NK-92 (cell line): ENCODE results near the gene EYA3.
"Not testable (repeated sequence)": the region's sequence is repeated elsewhere in the genome, so short reads cannot be mapped to it uniquely, and the experiment has no call there.

ENCODE experiments used
- DNase-seq: peaks from one replicate; lab custom pipeline; 2025; ENCODE audit not compliant: unreplicated experiment; lab: John Stamatoyannopoulos, UW

EYA3 gene

DNA sequence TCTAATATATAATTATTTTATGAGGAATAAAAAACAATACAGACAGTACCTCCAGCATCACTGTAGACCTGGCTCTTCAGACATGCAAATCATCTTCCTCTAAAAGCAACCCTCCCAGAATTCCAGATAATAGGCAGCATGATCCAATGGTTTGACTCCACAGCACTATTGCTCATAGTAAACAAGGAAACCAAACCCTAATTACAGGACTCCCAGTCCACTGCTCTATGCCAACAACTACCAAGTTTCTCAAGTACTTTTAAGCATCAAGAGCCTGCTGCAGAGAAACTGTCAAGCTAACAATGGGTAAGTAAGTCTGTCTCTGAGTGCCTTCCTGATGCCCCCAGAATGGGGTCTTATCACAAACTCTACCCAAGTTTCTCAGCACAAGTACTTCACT is 57.2 kb downstream of the EYA3 start:
- DNase-seq, result no peak

DNA sequence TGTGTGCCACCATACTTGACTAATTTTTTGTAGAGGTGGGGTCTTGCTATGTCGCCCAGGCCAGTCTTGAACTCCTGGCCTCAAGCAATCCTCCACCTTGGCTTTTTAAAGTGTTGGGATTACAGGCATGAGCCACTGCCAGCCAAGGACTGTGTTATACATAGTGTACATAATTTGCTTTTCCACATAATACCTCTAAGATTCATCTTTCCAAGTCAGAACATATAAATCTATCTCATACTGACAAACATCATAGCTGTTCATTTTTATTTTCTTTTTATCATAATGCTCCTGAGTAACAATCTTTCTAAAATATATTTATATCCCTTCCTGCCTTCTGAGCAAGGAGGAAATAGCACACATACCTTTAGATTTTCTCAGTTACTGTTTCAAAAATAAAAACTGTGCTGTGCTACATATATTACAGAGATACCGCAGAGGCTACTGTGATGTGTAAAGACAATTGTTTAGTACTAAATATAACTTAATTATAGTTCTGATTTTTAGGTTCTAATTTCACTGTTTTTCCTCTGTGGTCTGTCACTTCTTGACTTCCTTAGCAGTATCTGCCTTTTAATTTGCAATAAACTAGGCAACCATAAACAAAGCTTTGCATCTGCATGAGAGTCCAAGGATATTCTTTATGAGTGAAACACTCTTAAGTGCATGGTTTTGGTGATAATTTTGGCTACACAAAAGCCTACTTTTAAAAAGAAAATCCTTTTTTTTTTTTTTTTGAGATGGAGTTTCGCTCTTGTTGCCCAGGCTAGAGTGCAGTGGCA is 59.3 kb downstream of the EYA3 start:
- no peak for DNase-seq

DNA sequence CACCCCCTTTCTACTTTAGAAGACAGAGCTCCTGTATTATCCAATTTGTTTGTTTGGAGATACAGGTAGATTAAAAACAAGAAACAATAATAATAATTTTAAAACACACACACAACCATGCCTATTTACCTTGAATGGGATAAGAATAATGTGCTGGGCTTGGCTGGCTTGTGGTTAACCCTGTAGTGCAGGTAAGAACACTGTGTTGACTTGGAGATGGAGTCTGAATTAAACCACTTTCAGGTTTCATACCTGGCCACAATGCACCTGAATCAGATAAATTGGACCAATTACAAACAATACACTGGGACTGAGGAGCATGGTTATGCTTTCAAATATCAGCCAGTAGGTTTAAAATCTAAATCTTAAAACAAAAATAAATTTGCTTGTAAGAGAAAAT is 60.8 kb downstream of the EYA3 start:
- no peak for DNase-seq

DNA sequence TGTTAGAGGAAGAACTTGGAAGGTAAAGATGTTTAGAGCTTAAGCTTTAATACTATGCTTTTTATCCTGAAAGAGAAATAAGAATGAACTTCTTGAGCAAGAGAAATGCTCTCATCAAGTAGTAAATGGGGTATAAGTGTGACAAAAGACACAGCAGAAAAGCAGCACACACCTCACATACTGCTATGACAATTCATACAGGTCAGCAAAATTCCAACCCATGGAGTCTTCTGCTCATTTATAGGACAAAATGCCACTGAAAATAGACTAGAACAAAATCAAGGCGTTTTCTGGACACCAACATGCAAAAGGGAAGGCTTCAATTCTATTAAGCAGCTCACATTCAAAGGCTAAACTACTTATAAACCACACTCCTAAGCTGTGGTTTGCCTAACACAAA is 61.2 kb downstream of the EYA3 start:
- no peak for DNase-seq

DNA sequence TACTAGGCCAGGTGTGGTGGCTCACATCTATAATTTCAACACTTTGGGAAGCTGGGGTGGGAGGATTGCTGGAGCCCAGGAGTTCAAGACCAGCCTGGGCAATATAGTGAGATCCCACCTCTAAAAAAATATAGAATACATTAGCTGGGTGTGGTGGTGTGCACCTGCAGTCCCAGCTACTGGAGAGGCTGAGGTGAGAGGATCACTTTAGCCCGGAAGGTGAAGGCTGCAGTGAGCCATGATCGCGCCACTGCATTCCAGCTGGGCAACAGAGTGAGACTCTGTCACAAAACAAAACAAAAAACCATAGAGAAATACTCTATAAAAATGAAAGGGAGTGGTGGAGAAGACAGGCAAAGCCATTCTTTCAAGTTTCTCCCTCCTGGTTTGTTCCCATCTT is 62.1 kb downstream of the EYA3 start:
- no peak for DNase-seq

DNA sequence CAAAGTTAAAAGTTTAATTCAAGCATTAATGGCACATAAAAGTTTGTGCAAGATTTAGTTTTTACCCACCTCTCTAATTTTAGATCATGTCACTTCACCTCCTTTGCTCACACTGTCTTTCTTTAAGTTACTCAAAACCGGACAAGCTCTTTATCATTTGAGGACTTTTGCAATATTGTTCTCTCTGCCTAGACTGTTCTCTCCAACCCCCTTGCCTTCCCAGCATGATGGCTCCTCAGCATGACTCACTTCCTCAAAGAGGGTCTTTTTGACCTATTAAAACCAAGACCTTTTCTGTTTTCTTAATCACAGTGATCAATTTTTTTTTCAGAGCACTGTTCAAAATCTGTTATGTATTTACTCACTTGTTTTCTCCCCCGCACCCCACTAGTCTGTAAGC is 67.3 kb downstream of the EYA3 start:
- no peak for DNase-seq

DNA sequence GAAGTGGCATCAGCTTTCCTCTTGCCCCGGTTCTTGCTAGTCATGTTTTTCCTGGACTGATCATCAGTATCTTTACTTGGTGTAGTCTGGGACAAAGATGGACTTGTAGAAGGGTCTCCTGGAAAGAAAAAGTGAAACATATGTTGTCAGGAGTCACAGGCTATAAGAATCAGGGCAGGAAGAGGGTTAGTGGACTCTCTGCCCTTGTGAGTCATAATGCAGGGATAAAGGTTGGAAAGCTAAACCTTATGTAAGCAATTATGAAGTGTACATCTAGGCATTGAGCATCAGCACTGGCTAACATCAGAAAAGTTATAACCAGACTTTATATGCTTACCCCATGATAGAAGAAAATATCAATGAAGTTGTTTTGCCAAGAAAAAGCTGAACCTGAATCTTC is 77.4 kb downstream of the EYA3 start:
- DNase-seq, result no peak

DNA sequence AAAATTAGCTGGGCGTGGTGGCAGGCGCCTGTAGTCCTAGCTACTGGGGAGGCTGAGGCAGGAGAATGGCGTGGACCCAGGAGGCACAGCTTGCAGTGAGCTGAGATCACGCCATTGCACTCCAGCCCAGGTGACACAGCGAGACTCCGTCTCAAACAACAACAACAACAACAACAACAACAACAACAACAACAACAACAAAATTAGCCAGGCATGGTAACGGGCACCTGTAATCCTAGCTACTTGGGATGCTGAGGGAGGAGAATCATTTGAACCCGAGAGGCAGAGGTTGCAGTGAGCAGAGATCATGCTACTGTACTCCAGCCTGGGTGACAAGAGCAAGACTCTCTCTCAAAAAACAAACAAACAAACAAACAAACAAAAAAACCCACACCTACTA is 85.3 kb downstream of the EYA3 start:
- DNase-seq, result not testable (repeated sequence)

DNA sequence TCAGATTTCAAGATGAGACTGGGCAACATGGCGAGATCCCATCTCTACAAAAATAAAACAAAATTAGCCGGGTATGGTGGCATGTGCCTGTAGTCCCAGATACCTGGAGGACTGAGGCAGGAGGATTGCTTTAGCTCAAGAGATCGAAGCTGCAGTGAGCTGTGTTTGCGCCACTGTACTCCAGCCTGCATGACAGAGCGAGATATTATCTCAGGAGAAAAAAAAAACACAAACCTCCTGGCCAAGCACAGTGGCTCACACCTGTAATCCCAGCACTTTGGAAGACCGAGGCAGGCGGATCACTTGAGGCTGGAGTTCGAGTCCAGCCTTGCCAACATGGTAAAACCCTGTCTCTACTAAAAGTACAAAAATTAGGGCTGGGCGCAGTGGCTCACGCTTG is 85.8 kb downstream of the EYA3 start:
- no peak for DNase-seq

DNA sequence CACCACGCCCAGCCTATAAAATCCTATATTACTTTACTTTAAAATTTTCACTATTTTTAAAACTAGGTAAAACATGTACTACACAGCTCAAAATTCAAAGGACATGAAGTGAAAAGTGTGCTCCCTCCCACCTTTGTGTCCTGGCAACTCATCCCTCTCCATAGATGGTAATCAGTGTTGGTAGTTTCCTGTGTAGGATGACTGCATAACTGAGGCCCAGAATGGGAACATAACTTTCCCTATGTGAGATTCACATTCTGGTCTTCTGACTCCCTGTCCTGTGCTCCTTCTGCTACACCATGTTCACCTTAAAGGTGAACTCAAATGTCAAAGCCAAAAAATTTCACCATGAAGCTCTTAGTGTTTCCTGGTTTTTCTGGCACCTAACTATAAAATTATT is 89.4 kb downstream of the EYA3 start:
- no peak for DNase-seq

DNA sequence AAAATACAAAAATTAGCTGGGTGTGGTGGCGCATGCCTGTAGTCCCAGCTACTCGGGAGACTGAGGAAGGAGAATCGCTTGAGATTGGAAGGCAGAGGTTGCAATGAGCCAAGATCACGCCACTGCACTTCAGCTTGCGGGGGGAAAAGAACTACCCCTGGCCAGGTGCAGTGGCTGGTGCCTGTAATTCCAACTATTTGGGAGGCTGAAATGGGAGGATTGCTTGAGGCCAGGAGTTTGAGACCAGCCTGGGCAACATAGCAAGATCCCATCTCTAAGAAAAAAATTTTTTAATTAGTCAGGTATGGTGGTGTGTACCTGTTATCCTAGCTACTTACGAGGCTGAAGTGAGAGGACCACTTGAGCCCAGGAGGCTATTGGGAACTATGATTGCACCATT is 93.9 kb downstream of the EYA3 start:
- not testable (repeated sequence) for DNase-seq

DNA sequence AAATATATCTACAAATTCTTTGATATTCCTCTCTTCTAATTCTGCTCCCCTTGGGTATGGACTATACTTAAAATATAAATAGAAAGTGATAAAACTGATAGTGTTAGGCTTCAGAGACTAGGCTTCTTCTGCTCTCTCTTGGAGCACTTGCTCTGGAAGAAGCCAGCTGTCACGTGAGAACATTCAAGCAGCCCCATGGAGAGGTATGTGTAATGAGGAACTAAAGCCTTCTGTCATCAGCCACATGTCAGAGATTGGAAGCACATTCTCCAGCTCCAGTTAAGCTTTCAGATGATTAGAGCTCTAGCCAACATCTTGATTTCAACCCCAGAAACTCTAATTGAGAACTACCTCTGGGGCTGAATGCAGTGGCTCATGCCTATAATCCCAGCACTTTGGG is 94.3 kb downstream of the EYA3 start:
- DNase-seq, result no peak

DNA sequence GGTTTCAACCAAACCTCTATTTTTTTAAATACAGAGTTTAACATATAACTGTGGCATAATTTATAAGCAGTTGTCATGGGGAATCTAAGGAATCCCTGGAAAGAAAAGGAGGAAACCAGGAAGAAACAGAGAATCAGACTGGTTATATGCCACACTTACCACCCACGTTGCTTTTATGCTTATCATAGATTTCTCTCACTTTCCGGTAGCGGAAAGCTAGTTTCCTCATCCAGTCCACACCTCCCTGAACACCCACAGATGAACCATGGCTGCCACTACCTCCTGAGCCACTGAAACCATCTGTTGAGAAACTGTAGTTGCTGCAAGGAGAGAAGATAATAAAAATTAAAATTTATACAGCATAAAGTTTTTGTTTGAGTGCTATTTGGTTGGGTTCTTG is 95.2 kb downstream of the EYA3 start:
- DNase-seq, result no peak

DNA sequence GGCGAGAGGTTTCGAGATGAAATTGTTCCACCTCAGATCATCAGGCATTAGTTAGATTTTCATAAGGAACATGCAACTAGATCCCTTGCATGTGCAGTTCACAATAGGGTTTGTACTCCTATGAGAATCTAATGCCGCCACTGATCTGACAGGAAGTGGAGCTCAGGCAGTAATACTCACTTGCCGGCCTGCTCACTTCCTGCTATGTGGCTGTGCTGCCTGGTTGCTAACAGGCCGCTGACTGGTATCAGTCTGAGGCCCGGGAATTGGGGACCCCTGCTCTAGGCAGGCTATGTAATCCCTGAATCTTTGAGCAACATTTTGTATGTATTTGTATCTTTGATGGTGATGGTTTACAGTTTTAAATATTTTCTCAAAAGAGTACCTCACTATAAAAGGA is 96.1 kb downstream of the EYA3 start:
- no peak for DNase-seq

DNA sequence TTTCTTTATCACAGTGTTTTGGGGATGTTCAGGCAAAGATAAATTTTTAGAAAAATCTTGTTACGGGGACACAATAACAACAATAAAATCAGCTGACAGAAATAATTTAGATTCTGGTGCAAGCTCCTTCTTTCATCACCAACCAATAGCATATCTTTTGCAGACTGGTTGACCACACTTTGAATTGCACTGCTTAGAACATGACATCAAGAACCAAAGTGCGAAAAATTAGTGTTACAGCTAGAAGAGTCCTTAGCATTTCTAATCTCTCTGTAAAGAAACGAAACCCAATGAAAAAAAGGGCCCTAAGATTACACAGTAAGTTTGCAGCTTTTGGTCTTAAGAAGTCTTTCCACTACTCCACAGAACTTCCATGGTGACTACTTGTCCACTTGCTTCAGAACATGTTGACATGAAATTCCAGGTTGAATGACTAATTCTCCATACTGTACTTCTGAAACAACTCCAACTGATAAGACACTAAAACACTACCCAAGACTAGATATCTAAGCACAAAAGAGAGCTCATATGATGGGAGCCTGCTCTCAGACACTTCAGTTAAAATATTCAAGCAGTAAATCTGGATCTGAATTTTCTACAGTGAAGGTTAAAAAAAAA is 97.4 kb downstream of the EYA3 start:
- DNase-seq, result no peak

DNA sequence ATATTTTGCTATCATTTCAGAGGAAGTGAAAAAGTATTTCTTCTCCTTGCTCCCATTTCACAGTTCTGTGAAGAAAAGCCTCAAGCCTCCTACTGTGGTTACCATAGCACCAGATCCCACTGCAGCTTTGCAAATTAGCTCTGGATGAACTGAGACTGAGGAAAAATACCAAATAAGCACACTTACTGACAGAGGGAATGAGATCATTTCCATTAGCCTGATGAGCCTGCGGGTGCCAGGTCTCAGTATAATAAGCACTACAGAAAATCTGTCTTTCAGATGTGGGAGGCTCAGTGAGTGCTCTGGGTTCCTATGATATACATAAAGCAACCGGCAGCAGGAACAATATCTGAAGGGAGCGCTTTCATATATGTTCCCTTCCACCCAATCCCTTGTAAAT is 107.3 kb downstream of the EYA3 start:
- DNase-seq, result no peak

DNA sequence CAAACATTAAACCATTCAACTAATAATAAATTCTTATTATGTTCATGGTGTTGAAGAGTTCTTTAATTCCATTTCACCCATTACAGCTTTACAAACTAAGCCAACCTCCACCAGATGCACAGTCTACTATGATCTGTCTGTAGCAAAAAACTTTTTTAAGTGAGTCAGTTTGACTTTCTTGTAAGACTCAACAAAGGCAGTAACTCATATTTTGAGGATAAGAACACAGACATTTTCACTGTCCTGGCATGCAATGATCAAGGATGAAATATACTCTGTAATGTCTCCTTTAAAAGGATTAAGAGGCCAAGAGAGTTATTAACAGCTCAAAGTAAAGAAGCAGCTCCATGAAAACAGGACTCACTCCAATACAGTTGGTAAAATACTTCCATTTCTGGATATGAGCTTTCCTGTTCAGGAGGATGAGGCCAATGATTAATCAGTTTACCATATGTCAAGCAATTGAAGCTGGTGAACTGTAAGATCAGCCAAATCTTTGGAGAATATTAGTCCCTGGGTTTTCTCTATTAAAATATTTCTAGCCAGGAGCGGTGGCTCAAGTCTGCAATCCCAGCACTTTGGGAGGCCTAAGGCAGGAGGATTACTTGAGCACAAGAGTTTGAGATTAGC is 108.1 kb downstream of the EYA3 start:
- DNase-seq, result no peak

DNA sequence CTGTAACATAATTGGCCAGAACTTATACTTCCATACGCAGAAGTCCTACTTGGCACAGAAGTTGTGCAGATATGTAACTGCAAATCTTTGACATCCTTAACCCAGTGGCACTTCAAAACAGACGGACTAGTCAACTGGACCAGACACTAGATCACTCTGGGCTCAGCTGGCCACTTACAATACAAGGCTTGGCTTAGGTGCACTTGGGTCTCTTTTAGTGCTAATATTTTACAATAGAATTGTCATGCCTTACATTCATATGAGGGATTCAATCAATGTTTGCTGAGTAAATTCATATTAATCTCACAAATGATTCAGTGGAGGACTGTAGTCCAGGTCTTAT is 108.6 kb downstream of the EYA3 start:
- DNase-seq, result no peak

DNA sequence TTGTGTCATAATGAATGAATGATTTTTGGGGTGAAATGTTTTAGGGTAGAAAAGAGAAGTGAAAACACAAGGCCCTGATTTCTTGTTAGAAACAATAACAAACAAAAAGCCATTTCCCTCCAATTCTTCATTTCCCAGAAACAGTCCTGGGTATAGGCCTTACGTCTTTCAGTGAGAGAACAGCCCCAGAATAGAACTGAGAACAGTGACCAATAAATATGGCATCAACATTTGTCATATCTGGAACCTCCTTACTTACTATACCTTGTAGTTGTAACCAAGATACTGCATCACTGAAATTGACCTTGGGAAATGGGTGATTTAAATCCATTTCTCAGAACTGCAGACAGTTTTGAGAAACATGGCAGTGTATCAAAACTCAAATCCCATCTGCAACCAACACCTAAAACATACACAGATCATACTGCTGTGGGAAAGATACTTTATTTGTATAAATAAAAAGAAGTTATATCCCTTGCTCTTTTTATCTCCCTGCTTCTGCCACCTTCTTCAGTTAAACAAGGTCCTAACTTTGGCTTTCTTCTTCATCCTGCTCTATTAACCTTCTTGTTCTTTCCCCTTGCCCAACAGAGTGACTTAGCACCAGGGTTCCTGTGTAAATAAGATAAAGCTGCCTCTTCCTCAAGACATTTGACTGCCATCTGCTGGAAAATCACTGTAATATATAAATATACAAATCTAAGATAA is 109.1 kb downstream of the EYA3 start:
- DNase-seq, result no peak

DNA sequence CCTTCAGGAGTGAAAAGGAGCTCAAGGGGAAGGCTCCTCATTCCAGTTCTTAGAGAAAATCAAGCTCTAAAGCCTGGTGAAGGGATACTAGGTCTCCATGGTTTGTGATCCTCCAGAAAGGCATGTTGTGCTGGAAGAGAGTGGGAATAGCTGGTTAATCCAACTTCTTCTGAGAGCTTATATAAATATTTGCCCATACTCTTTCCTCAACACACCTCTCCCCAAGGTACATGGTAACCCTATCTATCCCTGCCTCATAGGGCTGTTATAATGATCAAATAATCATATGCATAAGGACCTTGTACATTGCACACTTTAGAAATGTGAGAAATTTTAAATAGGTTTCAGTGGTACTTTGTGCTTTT is 114.0 kb downstream of the EYA3 start:
- no peak for DNase-seq

DNA sequence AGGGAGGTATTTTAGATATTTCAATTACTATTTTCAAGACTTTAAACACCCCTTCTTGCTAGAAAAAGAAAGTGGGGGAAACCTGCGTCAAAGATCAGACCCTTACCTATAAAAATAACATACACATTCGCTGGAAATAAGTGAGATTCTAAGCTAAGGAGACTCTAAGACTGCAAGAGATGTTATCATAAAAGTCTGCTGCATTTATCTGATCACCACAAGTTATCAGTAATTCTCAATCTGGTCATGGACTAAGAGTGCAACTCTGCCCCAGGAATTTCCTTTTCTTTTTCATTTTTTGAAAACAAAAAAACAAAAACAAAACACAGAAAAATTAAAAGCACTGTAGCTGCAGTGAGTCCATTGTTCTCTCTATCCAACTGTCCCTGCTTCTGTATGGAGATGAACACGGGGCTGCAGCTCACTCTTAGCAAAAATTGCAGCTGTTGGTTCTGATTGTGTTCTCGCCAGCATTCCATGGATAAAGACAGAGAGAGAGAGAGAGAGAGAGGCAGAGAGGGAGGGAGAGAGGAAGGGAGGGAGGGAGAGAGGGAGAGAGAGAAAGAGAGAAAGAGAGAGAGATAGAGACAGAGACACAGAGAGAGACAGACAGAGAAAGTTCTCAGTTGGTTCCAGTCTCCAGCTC is 114.5 kb downstream of the EYA3 start:
- DNase-seq, result no peak

DNA sequence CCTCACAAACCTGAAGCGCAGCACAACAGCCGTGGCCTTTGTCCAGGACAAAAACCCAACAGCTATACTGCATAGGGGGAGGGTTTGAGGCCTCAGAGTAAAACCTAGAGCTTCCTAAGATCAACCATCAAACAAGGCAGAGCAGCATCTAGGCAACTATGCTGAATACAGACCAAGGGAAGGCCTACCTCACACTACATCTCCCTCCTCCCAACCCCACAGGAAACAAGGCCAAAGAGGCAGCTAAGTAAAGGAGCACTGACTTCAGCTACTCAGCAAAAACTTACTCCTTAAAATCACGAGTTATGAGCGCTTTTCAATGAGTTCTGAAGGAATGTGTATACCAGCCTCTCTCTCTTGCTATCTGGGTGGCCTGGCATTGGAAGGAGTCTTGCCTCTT is 116.3 kb downstream of the EYA3 start:
- no peak for DNase-seq
